Caco-2 (cell line): ENCODE results near the gene DPCD. TPM values are rescaled to one million over a fixed set of nuclear protein-coding genes. Genes with fewer than 3 reads are reported as not detected.

Experiments
- BruUV-seq: library from RNA; stranded (reverse); fragments of 400-500 nt; replicated peaks from 2 replicates; lab custom pipeline; 2021; lab: Mats Ljungman, UMichigan
- CTCF ChIA-PET: fragments of 300-600 bp; sonication (Branson Sonifier 250); formaldehyde crosslinking; loops from one replicate; lab custom pipeline; 2022; ENCODE audit warnings: antibody characterized with exemption; lab: Charles Lee
- POLR2A ChIA-PET: fragments of 300-600 bp; sonication (Branson Sonifier 250); formaldehyde crosslinking; loops from one replicate; lab custom pipeline; 2022; ENCODE audit warnings: antibody characterized with exemption; lab: Charles Lee
- DNase-seq, 2 experiments: peaks; one replicate each; pipeline versions ENCODE4 v3.0.0 to v3.0.0-alpha.2; 2020 to 2022
- H3K27me3 ChIP-seq: replicated peaks from 2 replicates; pipeline ENCODE4 v1.6.0; 2011; ENCODE audit warnings: low read length; ENCODE audit not compliant: control insufficient read depth, insufficient read depth
- H3K36me3 ChIP-seq: 2 replicates; pipeline ENCODE4 v1.5.1; 2011; ENCODE audit warnings: low read length; ENCODE audit not compliant: control insufficient read depth, insufficient read depth
- H3K4me1 ChIP-seq: fragments of 250-450 bp; sonication (Bioruptor Pico); 2 replicates; pipeline ENCODE4 v1.5.1; 2020; ENCODE audit warnings: mild to moderate bottlenecking
- H3K4me3 ChIP-seq: 2 replicates; pipeline ENCODE4 v1.5.1; 2011; ENCODE audit warnings: low read depth, mild to moderate bottlenecking, control low read depth, low read length
- H3K9me3 ChIP-seq: fragments of 250-450 bp; sonication (Bioruptor Pico); 2 replicates; pipeline ENCODE4 v1.5.1; 2020; ENCODE audit warnings: mild to moderate bottlenecking, moderate library complexity
- H3K27ac Mint-ChIP-seq: one replicate; pipeline ENCODE4 v1.8.0; 2022; ENCODE audit warnings: mixed read lengths; ENCODE audit not compliant: unreplicated experiment
- H3K27me3 Mint-ChIP-seq: one replicate; pipeline ENCODE4 v1.8.0; 2022; ENCODE audit warnings: mixed read lengths; ENCODE audit not compliant: insufficient read depth, unreplicated experiment
- H3K36me3 Mint-ChIP-seq: one replicate; pipeline ENCODE4 v1.8.0; 2022; ENCODE audit warnings: mild to moderate bottlenecking, mixed read lengths; ENCODE audit not compliant: insufficient read depth, unreplicated experiment
- H3K4me1 Mint-ChIP-seq: one replicate; pipeline ENCODE4 v1.8.0; 2022; ENCODE audit warnings: low read depth, mixed read lengths; ENCODE audit not compliant: unreplicated experiment
- H3K4me3 Mint-ChIP-seq: one replicate; pipeline ENCODE4 v1.8.0; 2022; ENCODE audit warnings: mild to moderate bottlenecking, moderate library complexity, mixed read lengths; ENCODE audit not compliant: unreplicated experiment
- H3K9me3 Mint-ChIP-seq: one replicate; pipeline ENCODE4 v1.8.0; 2022; ENCODE audit warnings: mixed read lengths; ENCODE audit not compliant: unreplicated experiment
- intact Hi-C: fragments of 100-400 bp; cut with micrococcal nuclease; formaldehyde crosslinking; loops from one replicate; pipeline ENCODE4 v1.10.0; 2022; ENCODE audit not compliant: unreplicated experiment
- total RNA-seq: library from RNA; stranded (reverse); gene quantifications from 2 replicates; pipeline ENCODE4 v1.2.3, GENCODE V29; 2022
- TF ChIP-seq, protein P1 (sequence below), 2 experiments: fragments of 200-600 bp in 1 of 2; IDR thresholded peaks; 1 replicate in 1 of 2; 2 replicates in 1 of 2; pipeline versions ENCODE4 v1.5.1 to v1.8.0; 2011 to 2022; ENCODE audit warnings: antibody characterized with exemption in 1 of 2, control low read depth in 1 of 2, inconsistent platforms in 1 of 2, low read depth in 1 of 2, low read length in 1 of 2, mild to moderate bottlenecking in 1 of 2, moderate library complexity in 1 of 2; ENCODE audit not compliant: insufficient read depth in 1 of 2, severe bottlenecking in 1 of 2, unreplicated experiment in 1 of 2

DPCD gene
- total RNA-seq, 1 experiment from 2014 or later, result 13.1 TPM

DNA sequence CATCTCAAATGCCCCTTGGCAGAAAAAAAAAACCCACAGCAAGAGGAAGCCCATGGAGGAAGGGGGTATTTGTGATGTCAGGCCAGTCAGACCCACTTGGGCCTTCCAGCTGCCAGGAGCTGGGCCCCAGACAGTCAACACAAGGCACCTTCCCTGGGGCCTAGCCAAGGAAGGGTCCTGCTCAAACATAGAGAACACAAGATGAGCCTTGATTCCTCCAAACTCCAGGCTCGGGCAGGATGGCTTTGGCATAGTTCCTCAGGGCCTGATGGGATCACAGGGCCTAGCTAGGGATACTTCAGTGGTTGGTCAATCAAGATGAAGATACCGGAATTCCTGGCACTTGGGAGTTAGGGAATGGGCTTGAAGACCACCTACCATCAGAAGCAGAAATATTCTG is 30.8 kb downstream of the DPCD start:
- no TSS peak for BruUV-seq
- TF ChIP-seq, protein P1, sequence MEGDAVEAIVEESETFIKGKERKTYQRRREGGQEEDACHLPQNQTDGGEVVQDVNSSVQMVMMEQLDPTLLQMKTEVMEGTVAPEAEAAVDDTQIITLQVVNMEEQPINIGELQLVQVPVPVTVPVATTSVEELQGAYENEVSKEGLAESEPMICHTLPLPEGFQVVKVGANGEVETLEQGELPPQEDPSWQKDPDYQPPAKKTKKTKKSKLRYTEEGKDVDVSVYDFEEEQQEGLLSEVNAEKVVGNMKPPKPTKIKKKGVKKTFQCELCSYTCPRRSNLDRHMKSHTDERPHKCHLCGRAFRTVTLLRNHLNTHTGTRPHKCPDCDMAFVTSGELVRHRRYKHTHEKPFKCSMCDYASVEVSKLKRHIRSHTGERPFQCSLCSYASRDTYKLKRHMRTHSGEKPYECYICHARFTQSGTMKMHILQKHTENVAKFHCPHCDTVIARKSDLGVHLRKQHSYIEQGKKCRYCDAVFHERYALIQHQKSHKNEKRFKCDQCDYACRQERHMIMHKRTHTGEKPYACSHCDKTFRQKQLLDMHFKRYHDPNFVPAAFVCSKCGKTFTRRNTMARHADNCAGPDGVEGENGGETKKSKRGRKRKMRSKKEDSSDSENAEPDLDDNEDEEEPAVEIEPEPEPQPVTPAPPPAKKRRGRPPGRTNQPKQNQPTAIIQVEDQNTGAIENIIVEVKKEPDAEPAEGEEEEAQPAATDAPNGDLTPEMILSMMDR (IDR thresholded peaks at IDR 0.05; ENCODE audit: insufficient read depth in 1 of 2, low read depth in 1 of 2, low read length in 1 of 2, severe bottlenecking in 1 of 2, unreplicated experiment in 1 of 2), result no peak
- CTCF ChIA-PET, result no interaction called here
- no peak overlapping the region for H3K27ac Mint-ChIP-seq
- no peaks in the 10 kb centered on the region for H3K4me1 ChIP-seq
- H3K4me3 Mint-ChIP-seq, result no peak overlapping the region
- no peaks in the 10 kb centered on the region for H3K9me3 ChIP-seq
- no peak overlapping the region for H3K4me3 ChIP-seq
- DNase-seq, result no peak
- intact Hi-C loops, result no loop called here
- no peaks in the 10 kb centered on the region for H3K9me3 Mint-ChIP-seq
- POLR2A ChIA-PET, result no interaction called here
- H3K4me1 Mint-ChIP-seq, result no peaks in the 10 kb centered on the region
- H3K27me3 ChIP-seq, result no peaks in the 10 kb centered on the region
- no peaks in the 10 kb centered on the region for H3K27me3 Mint-ChIP-seq
- H3K36me3 ChIP-seq, result no peaks in the 10 kb centered on the region
- H3K36me3 Mint-ChIP-seq, result peaks cover 10% of the 10 kb centered on the region

DNA sequence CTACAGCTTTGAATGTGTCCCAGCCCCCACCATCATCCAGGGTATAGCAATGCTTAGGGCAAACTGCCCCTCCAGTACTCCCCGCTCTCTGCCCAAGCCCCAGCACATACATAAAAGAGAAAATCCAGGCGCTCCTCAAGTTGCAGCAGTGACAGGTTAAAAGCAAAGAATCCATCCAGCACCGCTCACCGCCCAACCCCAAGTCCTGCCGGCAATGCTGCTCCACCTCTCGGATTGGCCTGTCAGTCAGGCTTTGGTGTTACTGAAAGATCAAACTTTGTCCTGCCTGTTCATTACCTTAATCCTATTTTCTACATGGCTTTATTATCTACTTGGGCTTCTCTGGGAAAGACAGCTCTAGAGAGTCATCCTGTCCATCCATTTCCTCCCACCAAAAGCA is 31.9 kb downstream of the DPCD start:
- no peak overlapping the region for H3K27ac Mint-ChIP-seq
- POLR2A ChIA-PET, result no interaction called here

DNA sequence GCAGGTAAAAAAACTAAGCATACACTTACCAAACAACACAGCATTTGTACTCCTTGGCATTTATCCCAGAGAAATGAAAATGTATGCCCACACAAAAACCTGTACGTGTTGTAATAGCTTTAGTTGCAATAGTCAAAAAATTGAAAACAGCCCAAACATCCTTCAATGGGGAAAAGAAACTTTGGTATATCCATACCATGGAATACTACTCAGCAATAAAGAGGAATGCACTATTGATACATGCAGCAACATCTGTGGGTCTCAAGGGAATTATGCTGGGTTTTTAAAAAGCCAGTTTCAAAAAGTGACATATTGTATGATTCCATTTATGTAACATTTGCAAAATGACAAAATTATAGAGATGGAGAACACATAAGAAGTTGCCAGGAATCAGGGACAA is 35.4 kb downstream of the DPCD start:
- no peaks in the 10 kb centered on the region for H3K9me3 Mint-ChIP-seq
- H3K36me3 Mint-ChIP-seq, result peaks cover 10% of the 10 kb centered on the region
- H3K4me3 Mint-ChIP-seq, result no peak overlapping the region
- ChIA-PET CTCF (no interaction called here), POLR2A (no interaction called here)
- H3K4me3 ChIP-seq, result no peak overlapping the region
- no peaks in the 10 kb centered on the region for H3K4me1 ChIP-seq
- no peaks in the 10 kb centered on the region for H3K36me3 ChIP-seq
- no peak for DNase-seq
- no peaks in the 10 kb centered on the region for H3K27me3 Mint-ChIP-seq
- no peaks in the 10 kb centered on the region for H3K9me3 ChIP-seq
- TF ChIP-seq, protein P1 (IDR thresholded peaks at IDR 0.05; ENCODE audit: insufficient read depth in 1 of 2, low read depth in 1 of 2, low read length in 1 of 2, severe bottlenecking in 1 of 2, unreplicated experiment in 1 of 2), result no peak
- intact Hi-C loops, result no loop called here
- no TSS peak for BruUV-seq
- no peaks in the 10 kb centered on the region for H3K27me3 ChIP-seq
- H3K4me1 Mint-ChIP-seq, result no peaks in the 10 kb centered on the region
- no peak overlapping the region for H3K27ac Mint-ChIP-seq

More for the DNA sequence above, 31.9 kb downstream of the DPCD start:
- Mint-ChIP-seq H3K27me3 (no peaks in the 10 kb centered on the region), H3K4me3 (no peak overlapping the region), H3K4me1 (no peaks in the 10 kb centered on the region), H3K36me3 (peaks cover 10% of the 10 kb centered on the region), H3K9me3 (no peaks in the 10 kb centered on the region)
- intact Hi-C loops, result no loop called here
- no peak overlapping the region for H3K4me3 ChIP-seq
- TF ChIP-seq, protein P1 (IDR thresholded peaks at IDR 0.05; ENCODE audit: insufficient read depth in 1 of 2, low read depth in 1 of 2, low read length in 1 of 2, severe bottlenecking in 1 of 2, unreplicated experiment in 1 of 2), result no peak
- CTCF ChIA-PET, result interaction anchor here (0.7 kb wide), 1 partner anchor 51 kb away, joined by 4 read pairs; no protein-coding TSS in a partner anchor
- no TSS peak for BruUV-seq
- H3K36me3 ChIP-seq, result no peaks in the 10 kb centered on the region
- H3K27me3 ChIP-seq, result no peaks in the 10 kb centered on the region
- no peak for DNase-seq
- H3K9me3 ChIP-seq, result no peaks in the 10 kb centered on the region
- H3K4me1 ChIP-seq, result no peaks in the 10 kb centered on the region
